ENCODE measurements around the gene PAXX.
A peak's percentile ranks its signal among the peaks of the same experiment; 100 is the strongest.

PAXX gene

GRCh38 chr9:137018761-137019559 lies 26.7 kb downstream of the PAXX start:
- no peak for DNase-seq (ENCODE audit: low spot score)

DNA sequence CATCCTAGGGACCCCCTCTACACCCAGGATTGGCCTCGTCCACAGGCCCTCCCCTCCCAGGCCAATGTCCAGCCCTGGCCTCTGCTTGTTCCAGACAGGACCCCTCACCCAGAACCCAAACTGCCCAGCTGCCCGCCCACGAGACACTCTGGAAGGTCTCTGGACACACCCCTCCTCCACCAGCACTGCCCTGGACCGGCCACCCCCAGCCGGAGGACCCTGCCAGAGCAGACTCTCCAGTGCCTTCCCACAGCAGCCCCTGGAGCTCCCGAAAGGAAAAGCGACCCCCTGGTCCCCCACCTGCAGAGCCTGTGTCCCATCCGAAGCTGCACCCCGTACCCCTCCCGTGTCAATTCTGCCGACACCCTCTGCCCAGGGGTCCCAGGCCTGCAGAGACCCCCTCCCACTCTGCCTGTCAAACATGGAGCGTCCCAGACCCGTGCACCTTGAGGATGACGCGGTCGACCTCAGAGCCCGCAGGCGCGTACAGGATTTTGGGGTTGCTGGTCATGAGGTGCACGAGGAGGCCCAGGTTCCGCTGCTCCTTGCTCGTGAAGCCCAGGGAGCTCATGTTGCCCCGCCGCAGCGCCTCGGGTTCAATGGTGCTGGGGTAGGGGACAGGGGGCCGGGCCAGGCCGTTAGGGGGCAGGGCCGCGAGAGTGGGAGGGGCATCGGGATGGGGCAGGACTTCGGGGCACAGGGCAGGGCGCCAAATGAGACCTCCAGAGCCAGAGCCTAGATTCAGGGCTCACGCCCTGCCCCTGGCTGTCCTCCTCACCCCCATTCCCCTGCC lies 27.9 kb downstream of the PAXX start:
- DNase-seq (ENCODE audit: low spot score): no peak

- no peak for DNase-seq (ENCODE audit: low spot score)
Observed at GRCh38 chr9:137020771-137021567, 28.7 kb downstream of the PAXX start.

GRCh38 chr9:137021568-137021978 lies 29.4 kb downstream of the PAXX start:
- DNase-seq (ENCODE audit: low spot score): no peak

DNA sequence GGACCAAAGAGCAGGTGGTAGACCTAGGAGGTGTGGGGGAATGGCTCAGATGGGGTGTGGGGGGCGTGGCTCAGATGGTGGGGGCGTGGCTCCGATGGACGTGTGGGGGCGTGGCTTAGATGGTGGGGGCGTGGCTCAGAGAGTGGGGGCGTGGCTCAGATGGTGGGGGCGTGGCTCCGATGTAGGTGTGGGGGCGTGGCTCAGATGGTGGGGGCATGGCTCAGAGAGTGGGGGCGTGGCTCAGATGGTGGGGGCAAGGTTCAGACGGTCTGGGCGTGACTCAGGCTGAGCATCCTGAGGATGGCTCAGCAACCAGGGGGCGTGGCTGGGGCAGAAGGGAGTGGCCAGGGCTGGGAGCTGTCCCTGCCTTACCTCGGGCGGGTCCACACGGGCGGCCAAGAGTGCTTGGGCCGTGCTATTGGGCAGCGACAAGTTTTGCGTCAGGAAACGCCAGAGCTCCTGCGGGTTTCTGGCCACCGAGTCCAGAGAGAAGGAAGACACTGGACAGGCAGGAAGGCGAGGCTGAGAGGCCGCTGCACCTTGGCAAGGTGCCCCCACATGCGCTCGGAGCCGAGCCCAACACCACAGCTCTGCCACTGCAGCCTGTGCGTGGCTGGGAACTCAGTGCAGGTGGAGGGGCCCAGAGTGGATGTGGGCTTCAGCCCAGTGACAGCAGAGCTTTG lies 29.9 kb downstream of the PAXX start:
- DNase-seq (ENCODE audit: low spot score): peak; percentile 91

GRCh38 chr9:137022662-137023008 lies 30.4 kb downstream of the PAXX start:
- no peak for DNase-seq (ENCODE audit: low spot score)

DNA sequence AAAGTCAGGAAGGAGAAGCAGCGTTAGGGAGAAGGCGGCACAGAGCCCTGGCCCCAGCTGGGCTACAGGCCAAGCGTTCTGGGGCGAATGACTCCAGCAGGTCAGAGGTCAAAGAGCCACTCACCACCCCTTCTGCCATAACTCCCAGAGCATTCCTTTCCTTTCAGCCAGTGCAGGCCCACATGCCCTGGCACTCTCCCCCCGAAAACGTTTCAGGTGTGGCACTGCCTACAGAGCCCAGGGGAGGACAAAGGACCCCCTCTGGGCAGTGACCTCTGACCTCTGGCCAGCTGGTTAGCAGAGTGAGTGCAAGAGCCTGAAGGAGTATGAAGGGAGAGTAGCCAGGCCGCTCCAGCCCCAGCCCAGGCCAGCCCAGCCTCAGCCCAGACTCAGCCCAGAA lies 30.9 kb downstream of the PAXX start:
- DNase-seq (ENCODE audit: low spot score): no peak

DNA sequence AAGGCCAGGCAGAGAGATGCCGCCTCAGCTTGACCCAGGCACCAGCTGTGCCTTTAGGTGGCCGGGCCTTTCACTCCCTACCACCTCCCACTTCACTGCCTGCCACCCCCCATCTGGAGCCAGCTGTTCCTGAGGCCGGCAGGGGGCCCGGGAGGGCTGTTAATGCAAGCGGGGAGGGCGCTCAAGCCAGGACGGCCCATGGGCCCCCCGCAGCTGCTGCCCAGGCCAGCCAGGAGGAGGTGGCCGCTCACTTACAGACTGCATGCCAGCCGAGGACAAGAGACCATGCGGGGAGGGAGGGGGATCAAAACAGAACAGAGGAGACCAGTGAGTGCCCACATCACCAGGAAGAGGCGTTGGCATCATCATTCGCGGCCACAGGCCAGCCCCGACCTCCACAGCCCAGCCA lies 31.4 kb downstream of the PAXX start:
- DNase-seq (ENCODE audit: low spot score): no peak

GRCh38 chr9:137025517-137025966 lies 33.3 kb downstream of the PAXX start:
- peak; percentile 33 for DNase-seq (ENCODE audit: low spot score)

DNA sequence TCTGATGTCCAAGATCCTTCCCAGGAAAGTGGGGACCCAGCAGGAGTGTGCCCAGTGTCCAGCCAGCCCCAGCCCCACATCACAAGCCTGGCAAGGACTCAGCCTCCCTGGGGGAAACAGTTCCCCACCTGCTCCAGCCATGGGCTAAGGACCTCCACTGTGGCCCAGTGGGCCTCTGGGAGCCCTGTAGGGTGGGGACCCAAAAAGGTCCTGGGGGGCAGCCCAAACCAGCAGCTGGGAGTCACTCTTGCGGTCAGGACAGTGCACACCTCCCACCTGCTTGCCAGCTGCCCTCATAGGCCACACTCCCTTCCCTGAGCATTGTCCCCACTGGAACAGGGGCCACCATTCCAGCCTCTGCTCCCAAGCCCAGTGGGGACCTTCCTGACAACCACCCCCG lies 34.2 kb downstream of the PAXX start:
- no peak for DNase-seq (ENCODE audit: low spot score)

DNA sequence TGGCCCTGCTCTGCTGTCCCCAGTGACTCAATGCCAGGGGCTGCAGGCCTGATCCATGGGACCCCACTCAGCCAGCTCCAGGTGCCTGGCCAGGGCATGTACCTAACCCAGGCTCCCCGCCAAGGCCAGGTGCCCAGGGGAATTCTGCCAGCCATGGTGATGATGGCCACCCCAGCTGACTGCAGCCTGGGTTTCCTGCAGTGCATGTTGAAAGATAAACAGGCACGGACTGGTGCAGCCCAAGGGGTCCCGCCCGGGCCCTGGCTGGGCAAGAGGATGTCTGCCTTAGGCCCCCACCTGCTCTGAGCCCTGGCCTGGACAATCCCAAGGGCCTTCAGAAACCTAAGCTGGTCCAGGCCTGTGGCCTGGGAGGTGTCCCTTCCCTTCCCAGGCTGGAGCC lies 34.6 kb downstream of the PAXX start:
- DNase-seq (ENCODE audit: low spot score): no peak

- DNase-seq (ENCODE audit: low spot score): no peak
Observed at GRCh38 chr9:137027369-137028262, 35.4 kb downstream of the PAXX start, which contains the start of gene ABCA2. TSS of gene ABCA2 (minus strand) at chr9:137028237. CDS start at chr9:137028140, 97 bp downstream.

GRCh38 chr9:137028263-137029057 lies 36.2 kb downstream of the PAXX start:
- DNase-seq (ENCODE audit: low spot score): no peak

DNA sequence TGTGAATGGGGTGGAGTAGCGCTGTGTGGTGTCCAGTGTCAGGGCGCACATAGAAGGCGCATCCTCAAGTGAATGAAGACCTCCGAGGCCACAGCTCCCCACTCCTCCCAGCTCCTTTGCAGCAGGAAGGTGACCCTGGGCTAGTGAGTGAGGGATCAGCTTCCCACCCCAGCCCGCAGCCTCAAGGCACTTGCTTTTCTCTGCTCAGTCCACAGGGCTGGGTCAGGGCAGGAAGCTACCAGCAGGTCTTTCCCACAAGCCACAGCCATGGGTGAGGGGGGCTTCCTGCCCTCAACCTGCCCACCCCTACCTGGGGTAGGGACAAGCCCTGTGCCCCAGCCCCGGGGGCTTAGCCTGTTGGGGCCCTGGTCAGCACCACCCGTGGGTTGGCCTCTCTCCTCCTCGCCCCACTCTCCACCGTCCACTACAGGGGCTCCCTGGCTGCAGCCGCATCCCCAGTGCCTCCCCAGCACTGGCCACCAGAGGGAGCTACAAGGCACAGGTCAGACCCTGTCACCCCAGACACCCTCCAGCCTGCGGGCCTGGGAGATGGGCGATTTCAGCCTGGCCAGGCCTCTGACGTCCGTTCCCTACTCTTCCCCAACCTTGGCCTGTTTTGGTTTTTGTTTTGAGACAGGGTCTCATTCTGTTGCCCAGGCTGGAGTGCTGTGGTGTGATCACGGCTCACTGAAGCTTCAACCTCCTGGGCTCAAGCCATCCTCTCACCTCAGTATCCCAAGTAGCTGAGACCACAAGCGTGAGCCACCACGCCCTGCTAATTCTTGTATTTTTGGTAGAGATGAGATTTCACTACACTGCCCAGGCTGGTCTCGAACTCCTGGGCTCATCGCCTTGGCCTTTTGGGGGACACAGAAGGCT lies 37.1 kb downstream of the PAXX start:
- no peak for DNase-seq (ENCODE audit: low spot score)

DNA sequence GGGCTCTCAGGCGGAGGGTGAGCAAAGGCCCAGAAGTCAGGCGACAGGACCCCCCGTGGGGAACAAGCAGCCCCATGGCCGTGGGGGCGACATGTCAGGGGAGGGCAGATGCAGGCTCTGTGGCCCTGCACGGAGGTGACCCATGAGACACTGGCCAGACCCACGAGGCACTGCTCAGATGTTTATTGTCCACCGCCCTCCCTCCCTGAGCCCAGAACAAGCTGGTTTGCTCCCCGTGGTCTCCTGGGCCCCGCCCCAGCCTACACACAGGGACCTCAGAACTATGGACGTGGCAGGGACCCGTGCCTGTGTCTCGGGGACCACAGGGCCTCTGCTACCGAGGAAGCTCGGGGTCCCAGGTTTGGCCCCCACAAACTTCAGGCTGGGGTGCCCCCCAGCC lies 37.8 kb downstream of the PAXX start:
- no peak for DNase-seq (ENCODE audit: low spot score)

DNA sequence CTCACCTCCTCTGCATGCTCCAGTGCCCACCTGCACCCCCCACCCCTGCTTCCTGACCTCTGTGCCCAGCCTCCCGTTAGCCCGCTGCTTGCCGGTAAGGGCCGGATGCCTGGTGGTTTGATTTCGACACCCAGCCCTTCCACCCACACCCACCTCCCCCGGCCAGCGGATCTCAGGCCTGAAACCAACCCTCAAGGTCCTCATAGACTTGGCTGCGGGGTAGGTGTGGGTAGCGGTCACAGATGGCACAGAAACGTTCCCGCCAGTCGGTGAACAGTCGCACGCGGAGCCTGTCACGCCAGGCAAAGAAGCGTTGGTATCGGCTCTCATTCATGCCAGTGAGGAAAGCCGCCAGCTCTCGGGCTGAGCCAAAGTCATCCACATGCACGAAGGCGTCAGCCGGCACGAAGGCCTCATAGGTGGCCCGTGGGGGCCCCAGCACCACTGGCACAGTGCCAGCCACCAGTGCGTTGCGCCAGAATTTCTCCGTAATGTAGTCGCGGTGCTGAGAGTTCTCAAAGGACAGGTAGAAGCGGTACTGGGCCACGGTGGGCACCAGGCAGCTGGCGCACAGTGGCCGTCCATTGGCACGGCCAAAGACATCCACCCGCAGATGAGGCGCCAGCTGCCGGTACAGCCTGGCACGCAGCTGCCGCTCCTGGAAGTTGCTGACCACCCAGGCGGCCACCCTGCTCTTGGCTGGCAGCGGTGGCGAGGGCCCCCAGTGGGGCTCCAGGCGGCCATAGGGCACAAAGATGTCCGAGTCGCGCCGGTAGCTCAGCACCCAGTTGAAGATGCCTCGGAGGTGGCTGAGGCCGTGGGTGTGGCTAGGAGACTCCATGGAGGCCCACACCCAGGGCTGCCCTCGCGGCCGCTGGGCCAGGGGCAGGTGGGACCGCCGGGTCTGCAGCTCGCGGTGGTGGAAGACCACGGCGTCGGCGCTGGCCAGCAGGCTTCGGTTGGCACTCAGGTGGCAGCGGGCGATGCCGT lies 38.6 kb downstream of the PAXX start:
- DNase-seq (ENCODE audit: low spot score): no peak

- no peak for DNase-seq (ENCODE audit: low spot score)
Observed at GRCh38 chr9:137031904-137032640, 39.9 kb downstream of the PAXX start, which contains the start of gene FUT7. TSS of gene FUT7 (minus strand) at chr9:137032088. CDS start at chr9:137031991, 97 bp downstream.
